ENCODE data around the gene FAM186B.

- TF ChIP-seq CTCF (IDR thresholded peaks at IDR 0.05) (no peak), POLR2A (IDR thresholded peaks at IDR 0.05) (no peak)
Measured at GRCh38 chr12:49646871-49647654, 41.6 kb upstream of the FAM186B start.
